HepG2 (cell line): ENCODE results near the gene SEC14L1. TPM values are rescaled to one million over a fixed set of nuclear protein-coding genes. Genes with fewer than 3 reads are reported as not detected.
A peak's percentile ranks its signal among the peaks of the same experiment; 100 is the strongest.

ENCODE experiments used
- ATAD3A ChIP-seq: sonication (generic); formaldehyde crosslinking; IDR thresholded peaks from 2 replicates; pipeline ENCODE4 v1.4.0; 2020; ENCODE audit warnings: missing genetic modification reagents
- EZH2 ChIP-seq: conservative IDR thresholded peaks from 2 replicates; pipeline ENCODE4 v1.6.1; 2012; ENCODE audit warnings: mild to moderate bottlenecking, low read depth, low read length, moderate library complexity
- FOSL1 ChIP-seq: sonication (generic); formaldehyde crosslinking; IDR thresholded peaks from 2 replicates; pipeline ENCODE4 v1.9.0; 2021; ENCODE audit warnings: missing genetic modification reagents, borderline replicate concordance
- IKZF4 ChIP-seq: sonication (generic); formaldehyde crosslinking; IDR thresholded peaks from 2 replicates; pipeline ENCODE4 v1.5.1; 2020; ENCODE audit warnings: borderline replicate concordance, mild to moderate bottlenecking, low read depth, missing genetic modification reagents; ENCODE audit errors: not compliant biosample characterization
- IKZF5 ChIP-seq: IDR thresholded peaks from 2 replicates; pipeline ENCODE4 v1.6.1; 2018; ENCODE audit warnings: missing genetic modification reagents, mild to moderate bottlenecking, missing compliant biosample characterization
- MAX ChIP-seq: IDR thresholded peaks from 2 replicates; pipeline ENCODE4 v1.6.1; 2012; ENCODE audit warnings: inconsistent platforms
- MEIS1 ChIP-seq: sonication (generic); formaldehyde crosslinking; IDR thresholded peaks from 2 replicates; pipeline ENCODE4 v1.9.0; 2021; ENCODE audit warnings: mild to moderate bottlenecking, missing genetic modification reagents, moderate library complexity, borderline replicate concordance
- MTA3 ChIP-seq: sonication (generic); formaldehyde crosslinking; IDR thresholded peaks from 2 replicates; pipeline ENCODE4 v1.4.0; 2020; ENCODE audit warnings: missing genetic modification reagents
- NCOR1 ChIP-seq: fragments of 200-600 bp; sonication (generic); IDR thresholded peaks from 2 replicates; pipeline ENCODE4 v1.7.0; 2017; ENCODE audit warnings: antibody characterized with exemption, low read length, borderline replicate concordance
- RXRB ChIP-seq: IDR thresholded peaks from 2 replicates; pipeline ENCODE4 v1.6.1; 2016; ENCODE audit warnings: borderline replicate concordance, missing genetic modification reagents, missing compliant biosample characterization
- SP5 ChIP-seq: IDR thresholded peaks from 2 replicates; pipeline ENCODE4 v1.6.1; 2016; ENCODE audit warnings: low read depth, borderline replicate concordance
- TFAP4 ChIP-seq: sonication (generic); IDR thresholded peaks from 2 replicates; pipeline ENCODE4 v1.6.1; 2016; ENCODE audit warnings: low read depth, borderline replicate concordance
- ZBTB37 ChIP-seq: sonication (generic); formaldehyde crosslinking; IDR thresholded peaks from 2 replicates; pipeline ENCODE4 v1.4.0; 2020; ENCODE audit warnings: mild to moderate bottlenecking, missing genetic modification reagents
- ZBTB4 ChIP-seq: sonication (generic); formaldehyde crosslinking; IDR thresholded peaks from 2 replicates; pipeline ENCODE4 v1.4.0; 2020; ENCODE audit warnings: missing genetic modification reagents, mild to moderate bottlenecking, borderline replicate concordance
- ZNF124 ChIP-seq: sonication (generic); formaldehyde crosslinking; IDR thresholded peaks from 2 replicates; pipeline ENCODE4 v1.4.0; 2020; ENCODE audit warnings: missing genetic modification reagents
- ZNF512 ChIP-seq: sonication (generic); formaldehyde crosslinking; IDR thresholded peaks from 2 replicates; pipeline ENCODE4 v1.4.0; 2020; ENCODE audit warnings: mild to moderate bottlenecking, missing genetic modification reagents
- ZSCAN29 ChIP-seq: sonication (generic); formaldehyde crosslinking; conservative IDR thresholded peaks from 2 replicates; pipeline ENCODE4 v1.4.0; 2020; ENCODE audit warnings: mild to moderate bottlenecking, missing genetic modification reagents
- polyA plus RNA-seq, 8 experiments: library from polyadenylated mRNA; depleted of rRNA in 3 of 8; stranded (reverse) in 7 of 8; unstranded in 1 of 8; fragments of >200 nt; fragmentation: Illumina TruSeq in 4 of 8; extraction: Trizol in 4 of 8; gene quantifications; 2 replicates each; pipeline versions ENCODE4 v1.2.1 to v1.2.3, GENCODE V29; 2011 to 2016; ENCODE audit warnings: low read depth in 4 of 8, missing spikeins in 1 of 8, mixed read lengths in 1 of 8; ENCODE audit not compliant: insufficient read depth in 1 of 8
- total RNA-seq, 5 experiments: library from RNA; depleted of rRNA; stranded (reverse); fragments of >200 nt; fragmentation: Illumina TruSeq; extraction: Trizol; gene quantifications; 2 replicates each; pipeline ENCODE4 v1.2.3, GENCODE V29; 2016; ENCODE audit warnings: low read depth in 1 of 5

SEC14L1 gene
- total and polyA plus RNA-seq, 2 of the 13 experiments (the other 11 are each of a cell fraction or from before 2014, with no cell fraction given): 26.3 to 43.9 TPM

GRCh38 chr17:77180503-77181357 is 40.0 kb downstream of the SEC14L1 start (continued):
- TF ChIP-seq ZBTB4 (CRISPR knock-in tag) (no peak), NCOR1 (0 out of 2 replicates have a peak, but pooled peaks have one; percentile 19), ZSCAN29 (CRISPR knock-in tag) (0 out of 2 replicates have a peak, but pooled peaks have one; percentile 38), EZH2 (no peak), TFAP4 (peak; percentile 45; the same call in 1 of the 2 replicates), ZBTB37 (CRISPR knock-in tag) (peak; percentile 98), IKZF5 (0 out of 2 replicates have a peak, but pooled peaks have one; percentile 17), ATAD3A (CRISPR knock-in tag) (no peak), SP5 (CRISPR knock-in tag) (no peak), MAX (0 out of 2 replicates have a peak, but pooled peaks have one; percentile 31), ZNF512 (CRISPR knock-in tag) (no peak), FOSL1 (no peak), MTA3 (CRISPR knock-in tag) (no peak), MEIS1 (CRISPR knock-in tag) (peak; percentile 64; the same call in 1 of the 2 replicates), ZNF124 (CRISPR knock-in tag) (0 out of 2 replicates have a peak, but pooled peaks have one; percentile 77), RXRB (0 out of 2 replicates have a peak, but pooled peaks have one; percentile 39), IKZF4 (CRISPR knock-in tag) (no peak)
